IgD-negative memory B cell (primary cell): ENCODE data around the gene SGMS1. TPM values are rescaled to one million over a fixed set of nuclear protein-coding genes. Genes with fewer than 3 reads are reported as not detected.
"Not testable (repeated sequence)": the region's sequence is repeated elsewhere in the genome, so short reads cannot be mapped to it uniquely, and the experiment has no call there.

Experiments used
- H3K27ac Mint-ChIP-seq, 3 donors: one replicate each; pipeline ENCODE4 v1.8.0; 2020 to 2022; ENCODE audit warnings: mild to moderate bottlenecking in 3 of 3, mixed read lengths in 3 of 3, moderate library complexity in 1 of 3
- H3K27me3 Mint-ChIP-seq: one replicate; pipeline ENCODE4 v1.8.0; 2021; ENCODE audit warnings: mixed read lengths
- H3K36me3 Mint-ChIP-seq: one replicate; pipeline ENCODE4 v1.8.0; 2020; ENCODE audit warnings: mild to moderate bottlenecking, mixed read lengths
- H3K4me1 Mint-ChIP-seq, 3 donors: one replicate each; pipeline ENCODE4 v1.8.0; 2020 to 2022; ENCODE audit warnings: mixed read lengths in 3 of 3, mild to moderate bottlenecking in 1 of 3
- H3K4me3 Mint-ChIP-seq, 4 donors: one replicate each; pipeline ENCODE4 v1.8.0; 2020 to 2022; ENCODE audit warnings: mild to moderate bottlenecking in 4 of 4, mixed read lengths in 4 of 4, moderate library complexity in 3 of 4
- H3K9me3 Mint-ChIP-seq, 3 donors: one replicate each; pipeline ENCODE4 v1.8.0; 2020 to 2021; ENCODE audit warnings: mixed read lengths in 3 of 3, mild to moderate bottlenecking in 1 of 3
- polyA plus RNA-seq: library from polyadenylated mRNA; unstranded; fragments of 300-500 nt; fragmentation: Illumina TruSeq; gene quantifications from one replicate; pipeline ENCODE4 v1.2.3, GENCODE V29; 2021

Gene SGMS1
- polyA plus RNA-seq, 1 donor from 2014 or later, result 12.4 TPM

GRCh38 chr10:50360077-50360850 lies 263.5 kb downstream of the SGMS1 start:
- H3K27ac Mint-ChIP-seq, result peak overlapping the region; percentile 54 to 80 (median 60)
- H3K4me3 Mint-ChIP-seq, result peak overlapping the region in 3 of 4 donors; percentile 2 to 29 (median 3)
- H3K36me3 Mint-ChIP-seq, result peaks cover 5% of the 10 kb centered on the region
- peaks cover 42 to 49% (median 44%) of the 10 kb centered on the region in 3 donors for H3K4me1 Mint-ChIP-seq
- no peaks in the 10 kb centered on the region for H3K27me3 Mint-ChIP-seq
- peaks cover 2 to 10% (median 7%) of the 10 kb centered on the region in 3 donors for H3K9me3 Mint-ChIP-seq

GRCh38 chr10:50358925-50359687 lies 264.6 kb downstream of the SGMS1 start:
- Mint-ChIP-seq H3K27ac (peak overlapping the region in 1 of 3 donors; percentile 5), H3K4me1 (peaks cover 36 to 45% (median 40%) of the 10 kb centered on the region in 3 donors), H3K36me3 (peaks cover 5% of the 10 kb centered on the region), H3K27me3 (no peaks in the 10 kb centered on the region), H3K9me3 (peaks cover 4 to 13% (median 7%) of the 10 kb centered on the region in 3 donors), H3K4me3 (peak overlapping the region in 1 of 4 donors; percentile 70)

DNA sequence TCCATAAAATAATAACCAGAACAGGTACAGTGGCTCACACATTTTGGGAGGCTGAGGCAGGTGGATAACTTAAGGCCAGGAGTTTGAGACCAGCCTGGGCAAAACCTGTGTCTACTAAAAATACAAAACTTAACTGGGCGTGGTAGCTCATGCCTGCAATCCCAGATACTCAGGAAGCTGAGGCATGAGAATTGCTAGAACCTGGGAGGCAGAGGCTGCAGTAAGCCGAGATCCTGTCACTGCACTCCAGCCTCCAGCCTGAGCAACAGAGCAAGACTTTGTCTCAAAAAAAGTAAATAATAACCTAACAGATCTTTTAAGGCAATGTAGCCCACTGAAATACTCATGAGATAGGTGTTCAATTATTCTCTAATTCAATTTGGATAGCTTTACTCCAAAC lies 265.3 kb downstream of the SGMS1 start:
- Mint-ChIP-seq H3K4me3 (peak overlapping the region in 1 of 4 donors; percentile 68), H3K36me3 (peaks cover 3% of the 10 kb centered on the region), H3K27me3 (no peaks in the 10 kb centered on the region), H3K9me3 (peaks cover 4 to 13% (median 7%) of the 10 kb centered on the region in 3 donors), H3K27ac (no peak overlapping the region), H3K4me1 (peaks cover 30 to 39% (median 34%) of the 10 kb centered on the region in 3 donors)

GRCh38 chr10:50356481-50356832 lies 267.3 kb downstream of the SGMS1 start:
- H3K4me1 Mint-ChIP-seq, result peaks cover 14 to 21% (median 17%) of the 10 kb centered on the region in 3 donors
- H3K27me3 Mint-ChIP-seq, H3K27ac Mint-ChIP-seq, H3K9me3 Mint-ChIP-seq, H3K36me3 Mint-ChIP-seq, H3K4me3 Mint-ChIP-seq: not testable (repeated sequence)

DNA sequence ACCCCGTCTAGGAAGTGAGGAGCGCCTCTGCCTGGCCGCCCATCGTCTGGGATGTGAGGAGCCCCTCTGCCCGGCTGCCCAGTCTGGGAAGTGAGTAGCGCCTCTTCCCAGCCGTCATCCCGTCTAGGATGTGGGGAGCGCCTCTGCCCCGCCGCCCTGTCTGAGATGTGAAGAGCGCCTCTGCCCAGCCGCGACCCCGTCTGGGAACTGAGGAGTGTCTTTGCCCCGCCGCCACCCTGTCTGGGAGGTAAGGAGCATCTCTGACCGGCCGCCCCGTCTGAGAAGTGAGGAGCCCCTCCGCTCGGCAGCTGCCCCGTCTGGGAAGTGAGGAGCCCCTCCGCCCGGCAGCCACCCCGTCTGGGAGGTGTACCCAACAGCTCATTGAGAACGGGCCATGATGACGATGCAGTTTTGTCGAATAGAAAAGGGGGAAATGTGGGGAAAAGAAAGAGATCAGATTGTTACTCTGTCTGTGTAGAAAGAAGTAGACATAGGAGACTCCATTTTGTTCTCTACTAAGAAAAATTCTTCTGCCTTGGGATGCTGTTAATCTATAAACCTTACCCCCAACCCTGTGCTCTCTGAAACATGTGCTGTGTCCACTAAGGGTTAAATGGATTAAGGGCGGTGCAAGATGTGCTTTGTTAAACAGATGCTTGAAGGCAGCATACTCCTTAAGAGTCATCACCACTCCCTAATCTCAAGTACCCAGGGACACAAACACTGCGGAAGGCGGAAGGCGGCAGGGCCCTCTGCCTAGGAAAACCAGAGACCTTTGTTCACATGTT lies 267.9 kb downstream of the SGMS1 start:
- H3K27me3 Mint-ChIP-seq, H3K9me3 Mint-ChIP-seq, H3K27ac Mint-ChIP-seq, H3K36me3 Mint-ChIP-seq, H3K4me3 Mint-ChIP-seq: not testable (repeated sequence)
- H3K4me1 Mint-ChIP-seq, result peaks cover 9 to 15% (median 12%) of the 10 kb centered on the region in 3 donors

- Mint-ChIP-seq H3K4me1 (peaks cover 15 to 23% (median 22%) of the 10 kb centered on the region in 3 donors), H3K27ac (no peak overlapping the region), H3K36me3 (peaks cover 14% of the 10 kb centered on the region), H3K27me3 (no peaks in the 10 kb centered on the region), H3K9me3 (peaks cover 6 to 15% (median 11%) of the 10 kb centered on the region in 3 donors), H3K4me3 (peak overlapping the region in 1 of 4 donors; percentile 63)
Measured at GRCh38 chr10:50351483-50352146, 272.1 kb downstream of the SGMS1 start.

- Mint-ChIP-seq H3K36me3 (peaks cover 14% of the 10 kb centered on the region), H3K27ac (no peak overlapping the region), H3K4me3 (peak overlapping the region in 1 of 4 donors; percentile 48), H3K27me3 (no peaks in the 10 kb centered on the region), H3K4me1 (peaks cover 15 to 28% (median 22%) of the 10 kb centered on the region in 3 donors), H3K9me3 (peaks cover 6 to 15% (median 11%) of the 10 kb centered on the region in 3 donors)
Measured at GRCh38 chr10:50350366-50350765, 273.4 kb downstream of the SGMS1 start.

DNA sequence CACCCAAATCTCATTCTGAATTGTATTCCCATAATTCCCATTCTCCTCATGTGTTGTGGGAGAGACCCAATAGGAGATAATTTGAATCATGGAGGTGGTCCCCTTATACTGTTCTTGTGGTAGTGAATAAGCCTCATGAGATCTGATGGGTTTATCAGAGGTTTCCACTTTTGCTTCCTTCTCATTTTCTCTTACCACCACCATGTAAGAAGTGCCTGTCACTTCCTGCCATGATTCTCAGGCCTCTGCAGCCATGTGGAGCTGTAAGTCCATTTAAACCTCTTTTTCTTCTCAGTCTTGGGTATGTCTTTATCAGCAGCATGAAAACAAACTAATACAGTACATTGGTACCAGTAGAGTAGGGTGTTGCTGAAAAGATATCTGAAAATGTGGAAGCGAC lies 274.2 kb downstream of the SGMS1 start:
- peaks cover 14 to 28% (median 22%) of the 10 kb centered on the region in 3 donors for H3K4me1 Mint-ChIP-seq
- H3K36me3 Mint-ChIP-seq, result peaks cover 14% of the 10 kb centered on the region
- H3K27ac Mint-ChIP-seq, result no peak overlapping the region
- H3K9me3 Mint-ChIP-seq, result peaks cover 6 to 15% (median 11%) of the 10 kb centered on the region in 3 donors
- H3K4me3 Mint-ChIP-seq, result no peak overlapping the region
- no peaks in the 10 kb centered on the region for H3K27me3 Mint-ChIP-seq

DNA sequence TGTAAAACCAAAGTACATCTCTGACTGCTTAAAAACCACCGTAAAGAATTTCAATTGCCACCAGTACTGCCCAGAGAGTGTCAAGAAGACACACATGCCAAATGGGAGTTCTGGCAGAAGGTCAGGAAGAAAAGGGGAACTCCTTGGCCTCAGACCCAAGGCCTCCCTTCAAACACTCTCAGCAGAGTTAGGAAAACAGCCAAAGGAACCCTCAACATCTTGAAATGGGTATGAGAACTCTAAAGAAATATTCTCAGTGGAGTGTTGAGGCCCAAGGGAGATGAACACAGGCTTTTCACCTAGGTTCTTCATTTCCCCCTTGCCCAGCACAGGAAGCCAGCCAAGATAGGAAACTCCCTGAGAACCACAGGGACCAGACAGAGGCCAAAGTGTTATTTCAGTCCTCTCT lies 276.4 kb downstream of the SGMS1 start:
- Mint-ChIP-seq H3K27ac (no peak overlapping the region), H3K4me3 (peak overlapping the region in 1 of 4 donors; percentile 55), H3K9me3 (peaks cover 4 to 15% (median 8%) of the 10 kb centered on the region in 3 donors), H3K27me3 (no peaks in the 10 kb centered on the region), H3K36me3 (peaks cover 24% of the 10 kb centered on the region), H3K4me1 (peaks cover 12 to 28% (median 22%) of the 10 kb centered on the region in 3 donors)

DNA sequence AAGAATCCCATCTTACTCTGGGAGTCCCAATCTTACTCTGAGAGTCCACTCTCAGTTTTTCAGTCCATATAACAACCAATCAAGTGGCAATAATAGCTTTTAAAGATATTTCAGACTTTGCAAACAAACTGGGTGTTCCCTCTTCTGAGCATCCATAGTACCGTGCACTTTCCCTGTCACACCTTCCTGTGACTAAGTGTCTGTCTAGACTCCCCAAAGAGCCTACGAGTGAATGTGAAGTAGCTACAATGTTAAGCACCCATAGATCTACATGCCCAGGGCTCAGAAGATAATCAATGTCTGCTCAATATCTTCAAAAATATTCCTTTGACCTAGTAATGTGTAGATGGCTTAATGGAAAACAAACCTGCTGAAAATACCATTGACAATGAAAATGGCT lies 276.8 kb downstream of the SGMS1 start:
- peaks cover 24% of the 10 kb centered on the region for H3K36me3 Mint-ChIP-seq
- H3K4me1 Mint-ChIP-seq, result peaks cover 12 to 28% (median 22%) of the 10 kb centered on the region in 3 donors
- H3K27me3 Mint-ChIP-seq, result no peaks in the 10 kb centered on the region
- no peak overlapping the region for H3K27ac Mint-ChIP-seq
- peaks cover 4 to 15% (median 8%) of the 10 kb centered on the region in 3 donors for H3K9me3 Mint-ChIP-seq
- H3K4me3 Mint-ChIP-seq, result peak overlapping the region in 1 of 4 donors; percentile 3

DNA sequence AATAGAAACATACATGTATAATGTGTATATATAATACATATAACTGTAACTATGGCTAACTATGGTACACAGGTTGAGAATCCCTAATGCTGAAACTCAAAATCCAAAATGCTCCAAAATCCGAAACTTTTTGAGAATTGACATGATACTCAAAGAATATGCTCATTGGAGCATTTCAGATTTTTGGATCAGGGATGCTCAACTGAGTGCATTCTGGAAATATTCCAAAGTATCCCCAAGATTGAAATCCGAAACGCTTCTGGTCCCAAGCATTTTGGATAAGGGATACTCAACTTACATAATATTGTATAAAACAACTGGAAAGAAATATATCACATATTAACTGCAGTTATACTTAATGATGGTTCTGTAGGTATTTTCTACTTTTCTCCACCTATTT lies 278.2 kb downstream of the SGMS1 start:
- Mint-ChIP-seq H3K9me3 (peaks cover 4 to 12% (median 4%) of the 10 kb centered on the region in 3 donors), H3K36me3 (peaks cover 26% of the 10 kb centered on the region), H3K27ac (no peak overlapping the region), H3K4me3 (no peak overlapping the region), H3K4me1 (peaks cover 12 to 28% (median 22%) of the 10 kb centered on the region in 3 donors), H3K27me3 (no peaks in the 10 kb centered on the region)

DNA sequence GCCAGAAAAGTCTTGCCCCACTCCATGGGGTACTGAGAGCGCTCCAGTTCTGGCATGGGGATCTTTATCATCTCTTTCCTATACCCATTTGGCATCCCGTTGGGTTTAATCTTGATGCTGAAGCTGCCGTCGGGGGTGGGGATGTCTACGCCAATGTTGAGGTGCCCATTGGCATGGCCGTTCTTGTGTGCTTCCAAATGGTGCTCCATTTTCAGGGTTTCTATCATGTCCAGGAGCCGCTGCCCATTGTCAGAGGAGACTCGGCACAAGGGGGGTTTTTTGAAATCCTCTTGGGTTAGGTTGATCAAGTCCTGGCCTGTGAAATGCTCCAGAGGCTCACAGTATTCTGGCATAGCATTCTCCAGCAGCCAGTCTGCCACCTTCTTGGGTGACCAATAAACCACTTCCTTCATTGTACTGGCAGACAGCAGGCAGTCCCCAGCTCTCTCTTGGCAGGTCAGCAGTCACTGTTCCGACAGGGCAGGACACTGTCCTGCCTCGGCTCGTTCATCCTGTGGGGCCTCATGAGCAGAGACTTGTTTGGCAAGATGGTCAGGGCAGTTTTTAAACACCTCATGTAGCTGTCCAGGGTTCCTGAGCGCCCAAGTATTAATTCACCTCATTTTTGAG lies 279.9 kb downstream of the SGMS1 start:
- Mint-ChIP-seq H3K9me3 (peaks cover 0 to 4% (median 0%) of the 10 kb centered on the region in 3 donors), H3K4me1 (peaks cover 12 to 22% (median 17%) of the 10 kb centered on the region in 3 donors), H3K27me3 (no peaks in the 10 kb centered on the region), H3K36me3 (peaks cover 24% of the 10 kb centered on the region), H3K4me3 (no peak overlapping the region), H3K27ac (no peak overlapping the region)

DNA sequence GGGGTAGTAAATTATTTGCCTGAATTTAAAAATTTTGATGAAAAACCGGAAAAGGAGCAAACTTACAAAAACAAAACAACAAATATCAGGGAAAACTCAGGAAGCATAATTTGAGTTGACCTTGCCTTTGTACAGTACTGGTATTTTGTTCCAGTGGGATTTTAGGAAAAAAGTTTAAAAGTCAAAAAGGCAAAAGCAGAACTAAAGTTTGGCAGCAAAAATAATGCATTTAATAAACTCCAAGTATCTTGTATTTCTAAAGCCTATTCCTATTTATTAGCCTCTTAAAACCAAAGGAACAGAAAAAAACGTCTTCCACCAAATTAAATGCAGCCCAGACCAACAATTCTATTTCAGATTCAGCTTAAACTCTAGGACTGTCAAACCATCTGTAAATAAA lies 281.8 kb downstream of the SGMS1 start:
- Mint-ChIP-seq H3K4me3 (no peak overlapping the region), H3K36me3 (peaks cover 24% of the 10 kb centered on the region), H3K4me1 (peaks cover under 1 to 7% (median 5%) of the 10 kb centered on the region in 3 donors), H3K27me3 (no peaks in the 10 kb centered on the region), H3K9me3 (no peaks in the 10 kb centered on the region), H3K27ac (no peak overlapping the region)

DNA sequence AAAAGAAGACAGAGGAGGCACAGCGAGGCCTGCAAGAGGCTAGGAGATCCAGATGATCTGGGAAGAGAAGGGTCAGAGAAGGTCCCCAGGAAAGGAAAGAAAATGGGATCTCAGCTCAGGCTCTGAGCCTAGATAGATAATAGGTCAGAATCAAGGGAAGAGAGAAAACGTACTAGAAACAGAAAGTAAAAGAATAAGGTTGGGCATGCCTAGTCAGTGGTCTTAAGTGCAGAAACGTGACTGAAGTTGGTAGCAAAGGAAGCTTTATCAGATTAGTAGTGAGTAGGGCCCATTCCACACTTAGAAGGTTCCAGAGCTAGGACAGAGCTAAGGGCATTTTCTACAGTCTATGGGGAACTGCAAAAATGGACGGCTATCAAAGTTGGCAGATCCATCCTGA lies 287.6 kb downstream of the SGMS1 start:
- Mint-ChIP-seq H3K27ac (no peak overlapping the region), H3K27me3 (no peaks in the 10 kb centered on the region), H3K9me3 (no peaks in the 10 kb centered on the region), H3K4me3 (peak overlapping the region in 2 of 4 donors; percentile 11 to 24), H3K4me1 (peaks cover 6 to 19% (median 16%) of the 10 kb centered on the region in 3 donors), H3K36me3 (peaks cover 18% of the 10 kb centered on the region)
